Choroid plexus epithelial cell (primary cell): ENCODE results near the gene PTEN.

ENCODE experiments used
- DNase-seq: peaks from one replicate; pipeline ENCODE4 v3.0.0-alpha.2; 2010; ENCODE audit warnings: low read depth
- H3K4me3 ChIP-seq: 2 replicates; pipeline ENCODE4 v1.5.1; 2011; ENCODE audit warnings: low read depth, mild to moderate bottlenecking, control low read depth, low read length, moderate library complexity
- TF ChIP-seq, protein P1 (sequence below): conservative IDR thresholded peaks from 2 replicates; pipeline ENCODE4 v1.5.1; 2011; ENCODE audit warnings: low read depth, mild to moderate bottlenecking, control low read depth, inconsistent platforms, low read length, moderate library complexity

Gene PTEN

GRCh38 chr10:88012641-88013040 lies 149.2 kb downstream of the PTEN start:
- TF ChIP-seq, protein P1, sequence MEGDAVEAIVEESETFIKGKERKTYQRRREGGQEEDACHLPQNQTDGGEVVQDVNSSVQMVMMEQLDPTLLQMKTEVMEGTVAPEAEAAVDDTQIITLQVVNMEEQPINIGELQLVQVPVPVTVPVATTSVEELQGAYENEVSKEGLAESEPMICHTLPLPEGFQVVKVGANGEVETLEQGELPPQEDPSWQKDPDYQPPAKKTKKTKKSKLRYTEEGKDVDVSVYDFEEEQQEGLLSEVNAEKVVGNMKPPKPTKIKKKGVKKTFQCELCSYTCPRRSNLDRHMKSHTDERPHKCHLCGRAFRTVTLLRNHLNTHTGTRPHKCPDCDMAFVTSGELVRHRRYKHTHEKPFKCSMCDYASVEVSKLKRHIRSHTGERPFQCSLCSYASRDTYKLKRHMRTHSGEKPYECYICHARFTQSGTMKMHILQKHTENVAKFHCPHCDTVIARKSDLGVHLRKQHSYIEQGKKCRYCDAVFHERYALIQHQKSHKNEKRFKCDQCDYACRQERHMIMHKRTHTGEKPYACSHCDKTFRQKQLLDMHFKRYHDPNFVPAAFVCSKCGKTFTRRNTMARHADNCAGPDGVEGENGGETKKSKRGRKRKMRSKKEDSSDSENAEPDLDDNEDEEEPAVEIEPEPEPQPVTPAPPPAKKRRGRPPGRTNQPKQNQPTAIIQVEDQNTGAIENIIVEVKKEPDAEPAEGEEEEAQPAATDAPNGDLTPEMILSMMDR: no peak
- DNase-seq: no peak
- no peak overlapping the region for H3K4me3 ChIP-seq

DNA sequence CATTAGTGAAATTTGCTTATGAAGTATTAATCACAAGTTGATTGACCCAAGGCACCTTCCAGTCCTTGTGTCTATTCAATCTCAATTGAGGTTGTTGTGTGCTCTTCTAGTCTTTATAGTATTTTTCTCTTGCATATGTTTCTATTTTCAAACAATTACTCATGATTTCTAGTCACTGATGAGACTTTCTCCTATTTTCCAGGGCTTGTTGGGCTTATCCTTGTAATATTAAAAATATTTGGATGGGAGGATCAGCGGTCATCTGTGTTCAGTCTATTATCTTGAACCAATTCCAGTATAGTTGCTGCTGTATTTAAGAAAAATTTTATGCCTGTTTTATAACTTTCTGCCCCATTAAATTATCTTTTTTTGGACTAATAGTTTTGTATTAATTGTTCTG lies 154.4 kb downstream of the PTEN start:
- no peak for DNase-seq
- TF ChIP-seq, protein P1: no peak
- H3K4me3 ChIP-seq: no peak overlapping the region

DNA sequence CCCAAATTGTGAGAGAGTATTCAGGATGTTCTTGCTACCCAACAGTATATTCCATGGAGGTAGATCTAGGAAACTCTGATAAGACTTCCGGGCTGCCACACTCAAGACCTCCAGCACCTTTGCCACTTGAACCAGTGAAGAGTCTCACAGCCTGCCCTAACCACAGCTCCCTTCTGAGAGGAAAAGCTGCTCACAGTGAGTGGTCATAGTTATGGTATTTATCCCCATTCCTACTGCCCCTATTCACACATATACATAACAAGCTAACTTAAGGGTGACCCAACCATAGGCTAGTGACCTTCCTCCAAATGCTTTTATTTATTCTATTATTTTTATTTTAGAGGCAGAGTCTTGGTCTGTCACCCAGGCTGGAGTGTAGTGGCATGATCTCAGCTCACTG lies 156.3 kb downstream of the PTEN start:
- no peak for DNase-seq
- no peak overlapping the region for H3K4me3 ChIP-seq
- TF ChIP-seq, protein P1: no peak
